Measurements from ENCODE around the gene D2HGDH. TPM values are rescaled to one million over a fixed set of nuclear protein-coding genes. Genes with fewer than 3 reads are reported as not detected.
"Not testable (repeated sequence)": the region's sequence is repeated elsewhere in the genome, so short reads cannot be mapped to it uniquely, and the experiment has no call there.

D2HGDH gene
- total RNA-seq, 1 donor from 2014 or later: 17.8 TPM

DNA sequence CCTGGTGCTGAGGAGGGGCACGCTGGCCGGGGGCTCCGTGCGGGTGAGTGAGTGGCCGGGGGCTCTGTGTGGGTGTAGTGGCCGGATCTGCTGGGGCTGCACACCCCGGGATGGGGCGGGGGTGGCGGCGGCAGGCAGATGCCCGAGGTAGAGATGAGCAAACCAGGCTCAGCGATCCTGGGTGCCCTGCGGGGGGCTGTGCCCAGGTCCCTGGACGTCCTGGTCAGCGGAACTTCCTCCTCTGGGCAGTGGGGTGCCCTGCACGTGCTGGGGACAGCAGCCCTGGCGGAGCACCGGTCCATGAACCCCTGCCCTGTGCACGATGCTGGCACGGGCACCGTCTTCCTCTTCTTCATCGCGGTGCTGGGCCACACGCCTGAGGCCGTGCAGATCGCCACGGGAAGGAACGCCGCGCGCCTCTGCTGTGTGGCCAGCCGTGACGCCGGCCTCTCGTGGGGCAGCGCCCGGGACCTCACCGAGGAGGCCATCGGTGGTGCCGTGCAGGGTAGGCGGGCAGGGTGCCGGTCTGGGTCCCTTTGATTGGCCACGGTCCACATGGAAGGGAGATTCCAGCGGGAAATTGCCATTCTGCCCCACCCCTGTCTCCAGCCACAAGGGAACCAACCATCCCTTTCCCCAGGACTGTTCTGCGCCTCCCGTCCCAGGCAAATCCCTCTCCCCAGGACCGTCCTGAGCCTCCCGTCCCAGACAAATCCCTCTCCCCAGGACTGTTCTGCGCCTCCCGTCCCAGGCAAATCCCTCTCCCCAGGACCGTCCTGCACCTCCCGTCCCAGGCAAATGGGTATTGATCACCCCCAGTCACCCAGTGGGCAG is 80.4 kb downstream of the D2HGDH start:
- intact Hi-C loops (cut with micrococcal nuclease): no loop called here
- Histone ChIP-seq H3K27me3 (ENCODE audit: low read depth) (no peaks in the 10 kb centered on the region), H3K4me1 (peaks cover 28% of the 10 kb centered on the region), H3K27ac (replicated peaks) (no peak overlapping the region), H3K4me3 (no peak overlapping the region), H3K9me3 (replicated peaks) (no peaks in the 10 kb centered on the region), H3K36me3 (no peaks in the 10 kb centered on the region)
- DNase-seq: no peak
- TF ChIP-seq, protein P1, sequence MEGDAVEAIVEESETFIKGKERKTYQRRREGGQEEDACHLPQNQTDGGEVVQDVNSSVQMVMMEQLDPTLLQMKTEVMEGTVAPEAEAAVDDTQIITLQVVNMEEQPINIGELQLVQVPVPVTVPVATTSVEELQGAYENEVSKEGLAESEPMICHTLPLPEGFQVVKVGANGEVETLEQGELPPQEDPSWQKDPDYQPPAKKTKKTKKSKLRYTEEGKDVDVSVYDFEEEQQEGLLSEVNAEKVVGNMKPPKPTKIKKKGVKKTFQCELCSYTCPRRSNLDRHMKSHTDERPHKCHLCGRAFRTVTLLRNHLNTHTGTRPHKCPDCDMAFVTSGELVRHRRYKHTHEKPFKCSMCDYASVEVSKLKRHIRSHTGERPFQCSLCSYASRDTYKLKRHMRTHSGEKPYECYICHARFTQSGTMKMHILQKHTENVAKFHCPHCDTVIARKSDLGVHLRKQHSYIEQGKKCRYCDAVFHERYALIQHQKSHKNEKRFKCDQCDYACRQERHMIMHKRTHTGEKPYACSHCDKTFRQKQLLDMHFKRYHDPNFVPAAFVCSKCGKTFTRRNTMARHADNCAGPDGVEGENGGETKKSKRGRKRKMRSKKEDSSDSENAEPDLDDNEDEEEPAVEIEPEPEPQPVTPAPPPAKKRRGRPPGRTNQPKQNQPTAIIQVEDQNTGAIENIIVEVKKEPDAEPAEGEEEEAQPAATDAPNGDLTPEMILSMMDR (IDR thresholded peaks at IDR 0.05; ENCODE audit: borderline replicate concordance): no peak

DNA sequence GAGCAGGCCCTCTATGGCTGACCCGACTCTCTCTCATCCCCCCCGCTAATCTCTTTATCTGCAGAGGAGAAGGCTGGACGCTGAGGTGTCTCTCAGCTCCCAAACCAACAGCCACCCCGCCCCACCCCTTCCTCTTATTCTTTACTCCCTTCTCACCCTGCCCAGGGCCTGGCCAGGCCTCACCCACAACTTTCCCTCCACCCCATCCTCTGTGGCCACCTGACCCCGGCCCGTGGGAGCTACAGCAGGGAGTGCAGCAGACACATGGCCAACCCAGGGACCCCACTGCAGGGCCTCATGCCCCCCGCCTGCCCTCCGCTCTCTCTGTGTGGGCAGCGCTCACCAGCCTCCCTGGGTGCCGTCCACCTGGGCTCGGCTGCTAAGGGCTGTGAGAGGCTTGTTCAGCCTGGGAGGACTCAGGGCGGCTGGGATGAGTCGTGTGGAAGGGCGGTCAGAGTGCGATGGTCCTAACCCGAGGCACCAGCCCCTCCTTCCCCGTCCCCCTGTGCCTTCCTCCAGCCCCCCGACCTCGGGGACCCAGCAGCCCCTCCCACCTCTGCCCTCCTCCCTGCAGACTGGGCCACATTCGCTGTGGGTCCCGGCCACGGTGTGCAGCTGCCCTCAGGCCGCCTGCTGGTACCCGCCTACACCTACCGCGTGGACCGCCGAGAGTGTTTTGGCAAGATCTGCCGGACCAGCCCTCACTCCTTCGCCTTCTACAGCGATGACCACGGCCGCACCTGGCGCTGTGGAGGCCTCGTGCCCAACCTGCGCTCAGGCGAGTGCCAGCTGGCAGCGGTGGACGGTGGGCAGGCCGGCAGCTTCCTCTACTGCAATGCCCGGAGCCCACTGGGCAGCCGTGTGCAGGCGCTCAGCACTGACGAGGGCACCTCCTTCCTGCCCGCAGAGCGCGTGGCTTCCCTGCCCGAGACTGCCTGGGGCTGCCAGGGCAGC is 81.3 kb downstream of the D2HGDH start:
- H3K27ac ChIP-seq (replicated peaks): no peak overlapping the region
- H3K4me3 ChIP-seq: no peak overlapping the region
- H3K4me1 ChIP-seq: peaks cover 19% of the 10 kb centered on the region
- no peaks in the 10 kb centered on the region for H3K9me3 ChIP-seq (replicated peaks)
- TF ChIP-seq, protein P1 (IDR thresholded peaks at IDR 0.05; ENCODE audit: borderline replicate concordance): no peak
- intact Hi-C loops (cut with micrococcal nuclease): no loop called here
- H3K27me3 ChIP-seq (ENCODE audit: low read depth): no peaks in the 10 kb centered on the region
- H3K36me3 ChIP-seq: no peaks in the 10 kb centered on the region
- no peak for DNase-seq

DNA sequence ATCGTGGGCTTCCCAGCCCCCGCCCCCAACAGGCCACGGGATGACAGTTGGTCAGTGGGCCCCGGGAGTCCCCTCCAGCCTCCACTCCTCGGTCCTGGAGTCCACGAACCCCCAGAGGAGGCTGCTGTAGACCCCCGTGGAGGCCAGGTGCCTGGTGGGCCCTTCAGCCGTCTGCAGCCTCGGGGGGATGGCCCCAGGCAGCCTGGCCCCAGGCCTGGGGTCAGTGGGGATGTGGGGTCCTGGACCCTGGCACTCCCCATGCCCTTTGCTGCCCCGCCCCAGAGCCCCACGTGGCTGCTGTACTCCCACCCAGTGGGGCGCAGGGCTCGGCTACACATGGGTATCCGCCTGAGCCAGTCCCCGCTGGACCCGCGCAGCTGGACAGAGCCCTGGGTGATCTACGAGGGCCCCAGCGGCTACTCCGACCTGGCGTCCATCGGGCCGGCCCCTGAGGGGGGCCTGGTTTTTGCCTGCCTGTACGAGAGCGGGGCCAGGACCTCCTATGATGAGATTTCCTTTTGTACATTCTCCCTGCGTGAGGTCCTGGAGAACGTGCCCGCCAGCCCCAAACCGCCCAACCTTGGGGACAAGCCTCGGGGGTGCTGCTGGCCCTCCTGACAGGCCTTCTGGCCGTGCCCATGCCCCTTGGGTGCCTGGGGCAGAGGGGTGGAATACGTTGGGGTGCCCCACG is 82.1 kb downstream of the D2HGDH start:
- Histone ChIP-seq H3K9me3 (replicated peaks) (no peaks in the 10 kb centered on the region), H3K27ac (replicated peaks) (no peak overlapping the region), H3K4me1 (peaks cover 11% of the 10 kb centered on the region), H3K4me3 (no peak overlapping the region), H3K36me3 (no peaks in the 10 kb centered on the region), H3K27me3 (ENCODE audit: low read depth) (peaks cover 7% of the 10 kb centered on the region)
- no peak for DNase-seq
- TF ChIP-seq, protein P1 (IDR thresholded peaks at IDR 0.05; ENCODE audit: borderline replicate concordance): no peak
- intact Hi-C loops (cut with micrococcal nuclease): no loop called here

DNA sequence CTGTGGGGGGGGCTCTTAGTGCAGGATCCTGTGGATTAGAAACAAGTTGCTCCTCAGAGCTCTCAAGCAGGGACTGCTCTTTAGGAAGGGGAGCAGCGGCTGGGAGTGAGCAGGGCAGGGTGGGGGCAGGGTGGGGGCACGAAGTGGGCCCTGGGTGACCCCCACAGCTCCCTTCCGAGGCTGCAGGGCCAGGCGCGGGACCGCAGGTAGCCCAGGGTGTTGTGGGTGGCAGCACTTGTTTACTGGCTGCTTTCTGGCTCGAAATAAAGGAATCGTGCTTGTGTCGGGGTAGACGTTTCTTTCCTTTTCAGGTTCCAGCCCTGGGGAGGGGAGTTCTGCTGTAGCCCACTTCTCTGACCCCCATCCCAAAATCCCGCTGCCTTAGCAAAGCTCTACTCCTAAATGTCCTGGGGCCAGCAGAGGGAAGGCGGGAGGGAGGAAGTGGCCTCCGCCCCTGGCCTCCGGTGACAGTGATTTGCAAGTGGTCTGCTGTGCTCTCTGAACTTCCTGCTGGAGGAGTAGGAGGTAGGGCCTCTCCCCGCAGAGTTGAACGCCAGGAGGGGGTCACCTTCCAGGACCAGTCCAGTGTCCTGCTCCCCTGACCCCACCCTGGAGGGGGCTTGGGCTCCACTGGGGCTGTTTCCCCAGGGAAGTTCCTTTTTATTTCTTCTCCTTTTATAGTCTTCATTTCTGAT is 82.8 kb downstream of the D2HGDH start:
- Histone ChIP-seq H3K27ac (replicated peaks) (no peak overlapping the region), H3K4me3 (no peak overlapping the region), H3K36me3 (no peaks in the 10 kb centered on the region), H3K27me3 (ENCODE audit: low read depth) (peaks cover 8% of the 10 kb centered on the region), H3K4me1 (peaks cover 8% of the 10 kb centered on the region), H3K9me3 (replicated peaks) (no peaks in the 10 kb centered on the region)
- DNase-seq: no peak
- TF ChIP-seq, protein P1 (IDR thresholded peaks at IDR 0.05; ENCODE audit: borderline replicate concordance): no peak
- intact Hi-C loops (cut with micrococcal nuclease): no loop called here

DNA sequence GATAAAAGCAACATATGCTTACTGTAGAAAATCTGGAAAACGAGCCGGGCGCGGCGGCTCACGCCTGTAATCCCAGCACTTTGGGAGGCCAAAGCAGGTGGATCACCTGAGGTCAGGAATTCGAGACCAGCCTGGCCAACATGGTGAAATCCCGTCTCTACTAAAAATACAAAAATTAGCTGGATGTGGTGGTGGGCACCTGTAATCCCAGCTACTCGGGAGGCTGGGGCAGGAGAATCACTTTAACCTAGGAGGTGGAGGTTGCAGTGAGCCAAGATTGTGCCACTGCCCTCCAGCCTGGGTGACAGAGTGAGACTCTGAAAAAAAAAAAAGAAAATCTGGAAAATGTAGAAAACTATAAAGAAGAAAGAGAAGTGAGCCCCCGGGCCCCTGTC is 83.4 kb downstream of the D2HGDH start:
- H3K27me3 ChIP-seq (ENCODE audit: low read depth); H3K27ac ChIP-seq (replicated peaks); intact Hi-C loops (cut with micrococcal nuclease): not testable (repeated sequence)

More for the DNA sequence above, 83.4 kb downstream of the D2HGDH start:
- not testable (repeated sequence) for H3K9me3 ChIP-seq (replicated peaks); DNase-seq; H3K36me3 ChIP-seq; H3K4me1 ChIP-seq; H3K4me3 ChIP-seq

Other genes starting within 250 kb of the D2HGDH start
- 89.1 TPM for gene STK25, start 226.0 kb upstream of the D2HGDH start, total RNA-seq
- 2.4 TPM for gene BOK, start 175.9 kb upstream of the D2HGDH start, total RNA-seq
- gene THAP4, start 97.5 kb upstream of the D2HGDH start, total RNA-seq: 68.8 TPM
- gene ATG4B, start 96.9 kb upstream of the D2HGDH start, total RNA-seq: 39.9 TPM
- 10.6 TPM for gene DTYMK, start 47.8 kb upstream of the D2HGDH start, total RNA-seq
- 20.0 TPM for gene ING5, start 32.6 kb upstream of the D2HGDH start, total RNA-seq
- not detected for gene GAL3ST2, start 42.2 kb downstream of the D2HGDH start, total RNA-seq
- gene NEU4, start 74.6 kb downstream of the D2HGDH start, total RNA-seq: not detected
- 3.3 TPM for gene PDCD1, start 124.3 kb downstream of the D2HGDH start, total RNA-seq
- gene RTP5, start 135.1 kb downstream of the D2HGDH start, total RNA-seq: not detected

All from left ventricle myocardium inferior (tissue), 1 donor.